Stimulated activated CD4-positive, alpha-beta T cell treated with anti-CD3 and anti-CD28 coated beads, Interleukin-1b, Interleukin-23, amount 100 ng/mL, for 24 hours (primary cell): ENCODE data around the gene TEAD3.

Source experiments
- DNase-seq, 4 experiments: peaks; one replicate each; pipeline ENCODE4 v3.0.0-alpha.2; 2020; ENCODE audit warnings: low read depth in 4 of 4, low spot score in 1 of 4

TEAD3 gene

GRCh38 chr6:35492258-35492973 lies 4.5 kb downstream of the TEAD3 start:
- no peak for DNase-seq

DNA sequence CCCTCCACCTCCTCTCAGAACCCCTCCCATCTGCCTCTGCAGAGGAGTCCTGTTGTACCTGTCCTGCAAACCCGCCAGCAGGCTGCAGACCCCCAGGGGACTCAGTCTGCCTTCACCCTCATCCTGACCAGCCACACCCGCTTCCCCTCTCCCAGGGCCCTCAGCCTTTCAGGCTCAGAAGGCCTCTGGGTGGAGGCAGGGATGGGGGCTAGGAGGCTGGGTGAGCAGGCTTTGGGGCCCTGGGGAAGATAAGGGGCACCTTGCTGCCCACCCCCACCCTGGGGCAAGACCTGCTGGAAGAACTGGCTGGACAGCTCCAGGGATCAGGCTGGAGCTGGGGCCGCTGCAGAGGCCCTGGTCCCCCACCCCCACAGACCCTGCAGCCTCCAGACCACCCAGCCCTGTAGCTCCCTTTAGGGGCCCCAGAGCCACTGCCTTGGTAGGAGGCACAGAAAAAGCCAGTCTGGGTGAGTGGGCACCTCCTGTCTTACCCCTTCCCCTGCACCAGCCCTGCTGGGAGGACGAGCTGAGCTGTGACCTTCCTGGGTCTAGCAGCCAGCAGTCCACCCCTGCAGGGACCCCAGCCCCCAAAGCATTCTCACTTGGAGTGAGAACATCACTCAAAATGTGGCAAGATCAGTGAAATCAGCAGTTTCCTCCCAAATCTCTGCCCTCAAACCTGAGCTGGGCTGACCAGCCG lies 5.2 kb downstream of the TEAD3 start:
- DNase-seq, result no peak

DNA sequence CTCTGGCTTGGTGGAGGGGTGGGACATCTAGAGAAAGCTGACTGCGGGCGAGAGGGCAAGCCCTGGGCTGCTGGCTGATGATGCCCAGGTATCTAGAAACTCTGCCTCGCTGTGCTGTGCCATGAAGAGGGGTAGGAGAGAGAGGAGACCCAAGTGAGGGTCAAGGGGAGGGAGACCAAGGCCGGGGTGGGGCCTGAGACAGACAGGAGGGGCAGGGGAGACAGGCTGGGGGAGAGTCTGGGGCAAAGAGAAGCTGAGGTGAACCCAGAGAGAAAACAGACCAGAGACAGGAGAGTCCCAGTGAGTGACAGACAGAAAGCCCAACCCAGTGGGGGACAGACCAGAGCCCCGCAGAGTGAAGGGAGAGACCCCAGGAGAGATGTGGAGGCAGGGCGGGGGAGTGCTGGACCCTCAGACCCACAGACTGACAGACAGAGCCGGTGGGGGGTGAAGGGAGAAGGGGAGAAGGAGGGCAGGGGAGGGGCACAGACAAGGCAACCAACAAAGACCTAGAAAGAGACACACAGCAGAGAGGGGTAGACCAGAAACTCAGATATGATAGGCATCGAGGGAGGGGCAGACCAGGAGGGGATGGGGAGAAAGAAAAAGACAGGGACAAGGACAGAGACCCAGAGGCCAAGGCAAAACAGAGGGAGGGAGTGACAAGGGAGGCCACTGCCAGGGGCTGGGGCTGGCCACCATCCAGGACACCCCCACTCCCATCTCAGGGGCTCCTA lies 5.9 kb downstream of the TEAD3 start:
- DNase-seq, result no peak

DNA sequence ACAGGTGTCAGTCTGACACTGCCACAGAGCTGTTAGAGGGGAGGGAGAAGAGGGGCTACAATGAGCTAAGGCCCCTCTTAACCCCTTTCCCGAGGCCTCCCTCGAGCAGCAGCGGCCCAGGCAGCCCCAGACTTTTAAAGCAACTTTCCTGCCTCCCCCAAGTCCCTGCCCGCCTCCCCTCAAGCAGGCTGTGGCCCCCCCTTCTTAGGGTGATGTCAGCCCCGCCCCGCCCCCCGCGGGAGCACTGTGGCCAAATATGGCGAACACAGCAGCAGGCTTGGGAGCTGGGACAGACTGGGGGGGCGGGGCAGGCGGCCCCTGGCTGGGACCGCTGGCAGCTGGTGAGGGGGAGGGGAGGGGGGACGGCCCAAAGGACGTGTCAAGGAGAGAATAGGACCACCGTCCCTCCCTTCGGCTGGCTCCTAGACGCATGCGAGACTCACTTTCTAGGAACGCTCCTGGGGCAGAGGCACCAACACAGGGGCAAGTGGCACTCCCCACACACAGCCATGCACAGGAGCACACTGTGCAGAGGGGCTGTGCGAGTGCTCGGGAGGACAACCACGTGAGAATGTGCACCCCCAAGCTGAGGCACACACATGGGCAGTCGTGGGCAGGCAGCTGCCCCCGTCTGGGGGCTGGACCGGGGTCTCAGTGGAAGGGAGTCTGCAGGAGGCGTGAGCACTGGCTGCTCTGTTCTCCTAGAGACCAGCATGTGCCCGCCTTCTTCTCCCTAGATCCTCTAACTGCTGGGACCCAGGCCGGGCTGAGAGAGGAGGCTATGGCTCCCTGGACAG lies 6.7 kb downstream of the TEAD3 start:
- no peak for DNase-seq

DNA sequence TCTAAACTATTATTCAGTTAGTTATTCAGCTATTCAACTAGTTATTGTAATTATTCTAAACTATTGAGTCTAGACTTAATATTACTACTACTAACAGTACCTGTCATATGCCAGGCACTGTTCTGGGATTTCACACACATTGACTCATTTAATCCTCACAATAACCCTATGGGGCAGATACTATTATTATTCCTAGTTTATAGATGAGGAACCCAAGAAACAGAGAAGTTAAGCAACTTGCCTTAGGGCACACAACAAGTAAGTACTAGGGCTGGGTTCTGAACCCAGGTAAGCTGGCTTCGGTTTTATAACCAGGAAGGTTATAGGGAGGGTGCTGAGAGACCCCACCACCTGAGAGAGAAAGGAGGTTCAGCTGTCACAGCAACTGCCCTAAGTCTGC lies 7.8 kb downstream of the TEAD3 start:
- DNase-seq, result no peak

- DNase-seq, result no peak
These were observed 8.4 kb downstream of the TEAD3 start for GRCh38 chr6:35488517-35488862.

- DNase-seq, result no peak
These were observed 9.0 kb downstream of the TEAD3 start for GRCh38 chr6:35487658-35488516.

DNA sequence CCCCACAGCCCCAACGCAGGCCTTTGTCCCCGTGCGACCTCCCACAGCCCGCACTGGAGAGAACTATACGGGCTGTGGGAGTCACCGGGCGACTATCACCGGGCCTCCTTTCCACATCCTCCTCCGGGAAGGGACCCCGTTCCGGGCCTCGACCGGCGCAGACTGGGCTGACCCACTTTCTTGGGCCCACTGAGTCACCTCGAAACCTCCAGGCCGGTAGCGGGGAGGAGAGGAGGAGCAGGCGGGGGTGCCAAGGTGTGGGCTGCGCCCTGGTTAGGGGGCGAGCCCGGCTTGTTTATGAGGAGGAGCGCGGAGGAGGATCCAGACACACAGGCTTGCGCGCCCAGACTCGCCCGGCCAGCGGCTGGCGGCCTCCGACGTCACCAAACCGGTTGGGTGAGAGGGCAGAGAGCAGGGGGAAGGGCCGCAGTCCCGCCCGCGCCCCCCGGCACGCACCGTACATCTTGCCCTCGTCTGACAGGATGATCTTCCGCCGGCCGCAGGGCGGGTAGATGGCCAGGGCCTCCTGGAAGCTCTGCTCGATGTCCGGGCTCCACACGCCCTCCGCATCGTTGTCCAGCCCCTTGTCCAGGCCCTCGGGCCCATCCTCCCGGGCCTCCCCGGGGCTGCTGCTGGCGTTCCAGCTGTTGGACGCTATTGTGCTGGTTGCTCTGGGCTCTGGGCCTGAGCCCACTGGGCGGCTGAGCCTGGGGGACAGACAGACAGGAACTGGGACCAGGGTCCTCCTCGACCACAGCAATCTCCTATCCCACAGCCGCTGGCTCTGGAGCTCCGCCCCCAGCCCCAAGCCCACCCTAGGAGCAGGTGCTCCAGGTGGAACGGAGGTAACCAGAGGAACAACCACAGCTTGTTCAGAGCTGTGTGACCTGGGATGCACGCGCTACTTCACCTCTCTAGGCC lies 10.6 kb downstream of the TEAD3 start:
- no peak for DNase-seq

GRCh38 chr6:35485402-35485877 lies 11.4 kb downstream of the TEAD3 start:
- DNase-seq, result no peak

DNA sequence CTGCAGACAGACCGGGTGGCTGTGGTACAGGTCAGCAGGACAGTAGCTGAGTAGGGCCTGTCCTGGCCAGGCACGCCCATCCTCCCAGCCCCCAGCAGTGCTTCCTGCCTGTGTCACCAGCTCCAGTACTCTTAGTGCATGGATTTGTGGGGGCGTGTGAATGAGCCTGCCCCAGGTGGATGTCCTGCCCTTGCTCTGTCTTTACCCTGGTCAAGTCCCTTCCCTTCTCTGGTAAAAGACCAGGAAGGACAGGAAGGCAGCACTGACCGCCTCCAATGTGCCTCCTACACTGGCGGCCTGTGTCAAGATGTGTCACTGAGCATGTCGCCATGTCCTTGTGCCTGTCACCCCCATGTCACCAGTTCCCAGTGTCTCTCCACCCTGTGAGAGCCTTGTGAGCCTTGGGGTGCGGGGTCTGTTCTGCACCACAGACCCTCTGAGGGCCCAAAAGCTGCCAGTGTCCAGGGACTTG lies 11.9 kb downstream of the TEAD3 start:
- no peak for DNase-seq

DNA sequence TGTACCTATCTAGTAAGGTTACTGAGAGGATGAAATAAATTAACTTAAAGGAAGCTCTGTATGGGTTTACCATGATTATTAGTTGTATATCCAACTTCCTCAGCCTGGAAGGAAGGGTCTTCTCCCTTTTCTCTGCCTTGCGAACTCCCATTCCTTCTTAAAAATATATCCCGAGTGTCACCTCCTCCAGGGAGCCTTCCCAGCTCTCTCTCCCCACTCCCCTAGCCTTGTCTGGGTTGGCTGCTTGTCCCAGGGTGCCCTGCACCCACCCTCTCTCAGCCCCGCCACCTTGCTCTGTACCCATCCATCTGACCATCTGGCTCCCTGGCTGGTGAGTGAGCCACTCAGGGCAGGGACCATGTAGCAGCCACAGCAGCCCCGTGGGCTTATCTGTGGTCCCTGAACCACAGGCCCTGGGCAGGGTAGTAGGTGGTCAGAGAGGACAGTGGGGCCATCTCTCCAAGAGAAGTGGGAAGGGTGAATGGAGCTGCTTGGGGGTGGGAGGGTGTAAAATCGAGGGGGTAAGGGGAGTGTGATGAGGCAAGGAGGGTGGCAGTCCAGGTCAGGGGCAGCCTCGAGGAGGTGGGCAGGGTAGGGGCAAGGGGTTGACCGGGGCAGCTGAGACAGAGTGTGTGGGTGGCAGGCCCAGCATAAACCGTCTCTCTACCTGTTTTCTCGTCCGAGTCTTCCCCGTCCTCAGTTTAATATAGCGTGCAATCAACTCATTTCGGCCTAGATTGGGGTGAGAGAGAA lies 12.8 kb downstream of the TEAD3 start:
- no peak for DNase-seq

DNA sequence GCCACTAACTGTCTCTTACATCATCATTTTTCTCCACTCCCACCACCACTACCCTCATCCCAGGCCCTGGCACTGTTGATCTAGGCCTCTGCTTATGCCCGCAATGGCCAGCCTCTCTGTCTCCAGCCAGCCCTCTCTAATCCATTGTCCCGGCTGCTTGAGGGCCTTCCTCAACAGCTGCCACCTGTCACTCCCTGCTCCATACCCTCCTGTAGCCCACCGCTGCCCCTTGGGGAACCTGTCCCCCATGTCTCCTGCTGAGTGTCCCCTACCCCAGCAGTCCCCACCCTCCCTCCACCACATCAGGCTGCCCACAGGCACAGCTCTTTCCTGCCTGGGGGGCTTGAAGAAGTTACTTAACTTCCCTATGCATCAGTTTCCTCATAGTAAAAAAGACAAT lies 13.4 kb downstream of the TEAD3 start:
- no peak for DNase-seq

DNA sequence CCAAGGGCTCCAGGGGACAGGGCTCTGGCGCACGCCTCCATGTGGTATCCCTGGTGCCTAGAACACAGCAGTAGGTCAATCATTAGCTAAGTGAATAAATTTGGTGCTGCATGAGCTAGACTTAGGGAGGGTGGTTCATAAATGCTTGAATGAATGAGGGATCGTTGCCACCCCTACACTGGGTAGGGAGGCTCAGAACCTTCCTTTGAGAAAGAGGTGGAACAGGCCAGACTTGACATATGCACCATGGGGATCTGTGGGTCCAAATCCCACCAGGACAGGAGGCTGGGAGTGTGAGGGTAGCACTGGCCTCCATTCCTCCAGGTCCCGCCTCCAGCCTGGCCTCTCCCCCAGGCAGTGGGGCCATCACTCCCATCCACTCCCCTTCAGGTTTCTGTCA lies 13.8 kb downstream of the TEAD3 start:
- no peak for DNase-seq

DNA sequence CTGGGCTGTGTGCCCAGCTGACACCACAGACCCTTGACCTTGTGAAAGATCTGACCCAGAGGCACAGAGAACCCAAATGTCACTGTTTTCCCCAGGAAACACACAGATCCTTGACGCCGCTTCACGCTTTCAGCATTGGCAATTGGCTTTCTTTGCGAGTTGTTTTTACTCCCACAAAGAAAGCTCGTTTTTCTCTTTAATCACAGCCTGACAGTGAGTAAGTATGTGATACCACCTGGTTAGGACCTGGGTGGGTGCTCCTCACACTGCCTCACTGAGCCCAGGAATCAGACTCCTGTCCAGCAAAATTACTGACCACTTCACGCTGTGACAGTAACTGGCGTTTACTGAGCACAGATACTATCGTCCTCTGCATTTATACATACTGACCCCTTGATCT lies 15.7 kb downstream of the TEAD3 start:
- DNase-seq, result no peak

DNA sequence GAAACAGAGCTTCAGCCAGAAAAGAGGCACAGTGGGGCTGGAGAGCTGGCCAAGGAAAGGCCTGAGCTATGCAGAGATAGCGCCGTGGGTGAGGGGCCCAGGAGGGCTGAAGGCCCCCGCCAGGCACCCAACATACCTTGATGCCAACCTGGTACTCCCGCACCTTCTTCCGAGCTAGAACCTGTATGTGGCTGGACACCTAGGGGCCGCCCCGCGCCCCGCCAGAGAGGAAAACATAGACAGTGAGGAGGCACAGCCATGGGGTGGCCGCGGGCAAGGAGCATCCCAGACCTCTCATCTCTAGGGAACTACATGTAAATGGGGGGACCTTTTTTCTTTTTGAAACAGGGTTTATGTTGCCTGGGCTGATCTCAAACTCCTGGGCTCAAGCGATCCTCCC lies 16.7 kb downstream of the TEAD3 start:
- no peak for DNase-seq

DNA sequence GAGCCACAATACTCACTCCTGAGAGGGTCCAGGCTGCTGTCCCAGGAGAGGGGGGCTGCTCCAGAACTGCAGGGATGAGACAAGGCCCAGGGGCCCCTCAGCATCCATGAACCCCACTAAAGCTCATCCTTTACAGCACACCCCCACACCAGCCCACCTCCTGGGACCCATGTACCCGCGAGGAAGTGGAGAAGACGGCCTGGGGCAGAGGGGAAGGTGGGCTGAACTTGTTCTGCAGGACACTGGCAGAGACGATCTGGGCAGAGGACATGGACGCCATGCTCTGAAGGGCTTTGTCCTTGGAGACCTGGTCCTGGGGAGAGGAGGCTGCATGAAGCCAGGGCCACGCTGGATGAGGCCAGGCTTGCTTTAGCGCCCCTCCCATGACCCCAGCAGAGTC lies 18.6 kb downstream of the TEAD3 start:
- DNase-seq, result no peak

- DNase-seq, result no peak
These were observed 19.2 kb downstream of the TEAD3 start for GRCh38 chr6:35477551-35478179.

DNA sequence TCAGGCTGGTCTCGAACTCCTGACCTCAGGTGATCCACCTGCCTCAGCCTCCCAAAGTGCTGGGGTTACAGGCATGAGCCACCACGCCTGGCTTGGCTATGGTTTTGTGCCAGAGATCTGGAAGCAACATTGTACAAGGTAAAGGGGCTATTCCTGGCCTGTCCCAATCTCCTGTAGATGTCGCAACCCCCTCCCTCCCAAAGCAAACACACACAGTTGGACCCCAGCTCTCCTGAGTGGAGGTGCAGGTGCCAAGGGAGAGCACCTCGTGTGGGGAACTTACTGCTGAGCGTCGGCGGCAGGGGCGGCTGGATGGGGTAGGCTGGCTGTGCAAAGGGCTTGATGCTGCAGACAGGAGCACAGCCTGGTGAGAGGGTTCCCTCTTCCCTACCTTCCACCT lies 19.9 kb downstream of the TEAD3 start:
- DNase-seq, result no peak
